Coronary artery (tissue), 2 donors: ENCODE measurements around the gene MRAP2.
"Not testable (repeated sequence)": the region's sequence is repeated elsewhere in the genome, so short reads cannot be mapped to it uniquely, and the experiment has no call there.

Experiments used
- DNase-seq: peaks from one replicate; pipeline ENCODE4 v3.0.0-alpha.2; 2017; ENCODE audit warnings: low spot score
- H3K27ac ChIP-seq, 2 donors: fragments of 200-600 bp; sonication (generic); one replicate each; pipeline ENCODE4 v1.5.1; 2016 to 2019
- H3K4me3 ChIP-seq: fragments of 200-600 bp; sonication (generic); 2 replicates; pipeline ENCODE4 v1.5.1; 2016; ENCODE audit warnings: mild to moderate bottlenecking, moderate library complexity
- CTCF ChIP-seq: fragments of 200-600 bp; sonication (generic); IDR thresholded peaks from one replicate; pipeline ENCODE4 v1.5.1; 2019; ENCODE audit warnings: antibody characterized with exemption

MRAP2 gene

GRCh38 chr6:84027340-84028181, 6.0 kb upstream of the MRAP2 start:
- Histone ChIP-seq H3K4me3 (no peak overlapping the region), H3K27ac (peak overlapping the region; percentile 62 to 80)
- DNase-seq, result peak; percentile 81
- no peak for TF ChIP-seq CTCF

- DNase-seq, result no peak
- no peak overlapping the region for H3K4me3 ChIP-seq
- peak overlapping the region; percentile 62 to 80 for H3K27ac ChIP-seq
- no peak for TF ChIP-seq CTCF
These were observed 5.2 kb upstream of the MRAP2 start for GRCh38 chr6:84028350-84028749.

- DNase-seq, H3K4me3 ChIP-seq: not testable (repeated sequence)
- H3K27ac ChIP-seq, result peak overlapping the region in 1 of 2 donors; percentile 19
These were observed 1.6 kb upstream of the MRAP2 start for GRCh38 chr6:84032000-84032399.

GRCh38 chr6:84035484-84035883, 1.9 kb downstream of the MRAP2 start:
- no peak for DNase-seq
- H3K4me3 ChIP-seq, result peak overlapping the region; percentile 91
- TF ChIP-seq CTCF, result no peak
- H3K27ac ChIP-seq, result no peak overlapping the region

GRCh38 chr6:84037425-84038089, 4.0 kb downstream of the MRAP2 start:
- Histone ChIP-seq H3K4me3 (no peak overlapping the region), H3K27ac (no peak overlapping the region)
- TF ChIP-seq CTCF, result no peak
- no peak for DNase-seq

GRCh38 chr6:84042603-84043002, 9.0 kb downstream of the MRAP2 start:
- DNase-seq, result no peak
- Histone ChIP-seq H3K4me3 (no peak overlapping the region), H3K27ac (no peak overlapping the region)
- no peak for TF ChIP-seq CTCF

GRCh38 chr6:84043555-84043954, 10.0 kb downstream of the MRAP2 start:
- no peak for TF ChIP-seq CTCF
- no peak overlapping the region for H3K4me3 ChIP-seq
- DNase-seq, result no peak
- H3K27ac ChIP-seq, result peak overlapping the region in 1 of 2 donors; percentile 22
